HL-60 (cell line): ENCODE measurements around the gene UQCRQ.

Experiments used
- POLR2AphosphoS5 ChIP-seq: IDR thresholded peaks from 2 replicates; pipeline ENCODE4 v1.6.1; 2012; ENCODE audit warnings: low read depth
- TF ChIP-seq, protein P1 (sequence below): IDR thresholded peaks from one replicate; pipeline ENCODE4 v1.5.1; 2011; ENCODE audit warnings: low read length, control low read depth, inconsistent platforms; ENCODE audit not compliant: insufficient read depth
- TF ChIP-seq, protein P2 (sequence below): IDR thresholded peaks from 2 replicates; pipeline ENCODE4 v1.6.1; 2012; ENCODE audit warnings: low read depth; ENCODE audit not compliant: insufficient replicate concordance

DNA sequence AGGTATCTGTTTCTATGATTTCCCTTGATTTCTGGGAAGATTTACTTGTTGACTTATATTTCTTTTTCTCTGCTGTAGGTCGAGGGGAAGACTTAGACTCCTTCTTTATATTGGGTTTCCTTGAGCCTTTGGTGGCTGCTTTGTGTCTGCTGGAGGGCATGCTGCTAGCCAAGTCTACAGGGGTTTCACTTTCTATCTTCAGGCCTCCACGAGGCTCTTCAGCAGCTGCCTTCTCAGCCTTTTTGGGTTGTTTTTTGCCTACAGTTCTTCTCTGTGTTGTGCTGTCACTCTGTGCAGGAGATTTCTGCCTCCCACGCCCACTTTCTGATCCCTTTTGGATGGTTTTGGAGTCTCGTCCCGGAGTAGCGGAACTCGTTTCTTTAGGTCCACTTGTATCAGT is 30.2 kb downstream of the UQCRQ start:
- TF ChIP-seq, protein P1, sequence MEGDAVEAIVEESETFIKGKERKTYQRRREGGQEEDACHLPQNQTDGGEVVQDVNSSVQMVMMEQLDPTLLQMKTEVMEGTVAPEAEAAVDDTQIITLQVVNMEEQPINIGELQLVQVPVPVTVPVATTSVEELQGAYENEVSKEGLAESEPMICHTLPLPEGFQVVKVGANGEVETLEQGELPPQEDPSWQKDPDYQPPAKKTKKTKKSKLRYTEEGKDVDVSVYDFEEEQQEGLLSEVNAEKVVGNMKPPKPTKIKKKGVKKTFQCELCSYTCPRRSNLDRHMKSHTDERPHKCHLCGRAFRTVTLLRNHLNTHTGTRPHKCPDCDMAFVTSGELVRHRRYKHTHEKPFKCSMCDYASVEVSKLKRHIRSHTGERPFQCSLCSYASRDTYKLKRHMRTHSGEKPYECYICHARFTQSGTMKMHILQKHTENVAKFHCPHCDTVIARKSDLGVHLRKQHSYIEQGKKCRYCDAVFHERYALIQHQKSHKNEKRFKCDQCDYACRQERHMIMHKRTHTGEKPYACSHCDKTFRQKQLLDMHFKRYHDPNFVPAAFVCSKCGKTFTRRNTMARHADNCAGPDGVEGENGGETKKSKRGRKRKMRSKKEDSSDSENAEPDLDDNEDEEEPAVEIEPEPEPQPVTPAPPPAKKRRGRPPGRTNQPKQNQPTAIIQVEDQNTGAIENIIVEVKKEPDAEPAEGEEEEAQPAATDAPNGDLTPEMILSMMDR = no peak
- TF ChIP-seq, protein P2, sequence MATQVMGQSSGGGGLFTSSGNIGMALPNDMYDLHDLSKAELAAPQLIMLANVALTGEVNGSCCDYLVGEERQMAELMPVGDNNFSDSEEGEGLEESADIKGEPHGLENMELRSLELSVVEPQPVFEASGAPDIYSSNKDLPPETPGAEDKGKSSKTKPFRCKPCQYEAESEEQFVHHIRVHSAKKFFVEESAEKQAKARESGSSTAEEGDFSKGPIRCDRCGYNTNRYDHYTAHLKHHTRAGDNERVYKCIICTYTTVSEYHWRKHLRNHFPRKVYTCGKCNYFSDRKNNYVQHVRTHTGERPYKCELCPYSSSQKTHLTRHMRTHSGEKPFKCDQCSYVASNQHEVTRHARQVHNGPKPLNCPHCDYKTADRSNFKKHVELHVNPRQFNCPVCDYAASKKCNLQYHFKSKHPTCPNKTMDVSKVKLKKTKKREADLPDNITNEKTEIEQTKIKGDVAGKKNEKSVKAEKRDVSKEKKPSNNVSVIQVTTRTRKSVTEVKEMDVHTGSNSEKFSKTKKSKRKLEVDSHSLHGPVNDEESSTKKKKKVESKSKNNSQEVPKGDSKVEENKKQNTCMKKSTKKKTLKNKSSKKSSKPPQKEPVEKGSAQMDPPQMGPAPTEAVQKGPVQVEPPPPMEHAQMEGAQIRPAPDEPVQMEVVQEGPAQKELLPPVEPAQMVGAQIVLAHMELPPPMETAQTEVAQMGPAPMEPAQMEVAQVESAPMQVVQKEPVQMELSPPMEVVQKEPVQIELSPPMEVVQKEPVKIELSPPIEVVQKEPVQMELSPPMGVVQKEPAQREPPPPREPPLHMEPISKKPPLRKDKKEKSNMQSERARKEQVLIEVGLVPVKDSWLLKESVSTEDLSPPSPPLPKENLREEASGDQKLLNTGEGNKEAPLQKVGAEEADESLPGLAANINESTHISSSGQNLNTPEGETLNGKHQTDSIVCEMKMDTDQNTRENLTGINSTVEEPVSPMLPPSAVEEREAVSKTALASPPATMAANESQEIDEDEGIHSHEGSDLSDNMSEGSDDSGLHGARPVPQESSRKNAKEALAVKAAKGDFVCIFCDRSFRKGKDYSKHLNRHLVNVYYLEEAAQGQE = no peak
- TF ChIP-seq POLR2AphosphoS5 = no peak
